MCF 10A (cell line): Measurements from ENCODE around the gene SEPTIN12. TPM values are rescaled to one million over a fixed set of nuclear protein-coding genes. Genes with fewer than 3 reads are reported as not detected.
A peak's percentile ranks its signal among the peaks of the same experiment; 100 is the strongest.

Experiments
- BruUV-seq: library from RNA; stranded (reverse); fragments of 400-500 nt; replicated peaks from 2 replicates; lab custom pipeline; 2021; lab: Mats Ljungman, UMichigan
- CTCF ChIA-PET: fragments of 300-600 bp; sonication (Branson Sonifier 250); formaldehyde crosslinking; extraction: SDS; loops from one replicate; lab custom pipeline; 2021; ENCODE audit warnings: antibody characterized with exemption, inconsistent platforms; lab: Yijun Ruan, JAX
- POLR2A ChIA-PET: fragments of 300-600, 350-650 bp; sonication (Branson Sonifier 250); formaldehyde crosslinking; extraction: SDS; loops from one replicate; lab custom pipeline; 2020; ENCODE audit warnings: antibody characterized with exemption, inconsistent platforms; lab: Yijun Ruan, JAX
- DNase-seq: peaks from one replicate; pipeline ENCODE4 v3.0.0-alpha.2; 2018; ENCODE audit not compliant: unreplicated experiment
- H3K27ac Mint-ChIP-seq: one replicate; pipeline ENCODE4 v1.8.0; 2022; ENCODE audit warnings: mild to moderate bottlenecking, low read depth, mixed read lengths; ENCODE audit not compliant: unreplicated experiment
- H3K27me3 Mint-ChIP-seq: one replicate; pipeline ENCODE4 v1.8.0; 2022; ENCODE audit warnings: mixed read lengths; ENCODE audit not compliant: insufficient read depth, unreplicated experiment
- H3K36me3 Mint-ChIP-seq: one replicate; pipeline ENCODE4 v1.8.0; 2022; ENCODE audit warnings: mild to moderate bottlenecking, moderate library complexity, mixed read lengths; ENCODE audit not compliant: insufficient read depth, unreplicated experiment
- H3K4me1 Mint-ChIP-seq: one replicate; pipeline ENCODE4 v1.8.0; 2022; ENCODE audit warnings: mixed read lengths; ENCODE audit not compliant: insufficient read depth, unreplicated experiment
- H3K4me3 Mint-ChIP-seq: one replicate; pipeline ENCODE4 v1.8.0; 2022; ENCODE audit warnings: mild to moderate bottlenecking, moderate library complexity, mixed read lengths; ENCODE audit not compliant: unreplicated experiment
- H3K9me3 Mint-ChIP-seq: one replicate; pipeline ENCODE4 v1.8.0; 2022; ENCODE audit warnings: mixed read lengths; ENCODE audit not compliant: unreplicated experiment
- intact Hi-C: fragments of 100-400 bp; cut with micrococcal nuclease; formaldehyde crosslinking; loops from 2 replicates; pipeline ENCODE4 v1.14.1; 2022
- total RNA-seq: library from RNA; stranded (reverse); gene quantifications from 2 replicates; pipeline ENCODE4 v1.2.3, GENCODE V29; 2022
- TF ChIP-seq, protein P1 (sequence below): fragments of 200-600 bp; IDR thresholded peaks from one replicate; pipeline ENCODE4 v1.8.0; 2022; ENCODE audit warnings: antibody characterized with exemption, mild to moderate bottlenecking; ENCODE audit not compliant: unreplicated experiment

SEPTIN12 gene
- total RNA-seq, 1 experiment from 2014 or later = not detected

- DNase-seq = peak; percentile 77
- TF ChIP-seq, protein P1, sequence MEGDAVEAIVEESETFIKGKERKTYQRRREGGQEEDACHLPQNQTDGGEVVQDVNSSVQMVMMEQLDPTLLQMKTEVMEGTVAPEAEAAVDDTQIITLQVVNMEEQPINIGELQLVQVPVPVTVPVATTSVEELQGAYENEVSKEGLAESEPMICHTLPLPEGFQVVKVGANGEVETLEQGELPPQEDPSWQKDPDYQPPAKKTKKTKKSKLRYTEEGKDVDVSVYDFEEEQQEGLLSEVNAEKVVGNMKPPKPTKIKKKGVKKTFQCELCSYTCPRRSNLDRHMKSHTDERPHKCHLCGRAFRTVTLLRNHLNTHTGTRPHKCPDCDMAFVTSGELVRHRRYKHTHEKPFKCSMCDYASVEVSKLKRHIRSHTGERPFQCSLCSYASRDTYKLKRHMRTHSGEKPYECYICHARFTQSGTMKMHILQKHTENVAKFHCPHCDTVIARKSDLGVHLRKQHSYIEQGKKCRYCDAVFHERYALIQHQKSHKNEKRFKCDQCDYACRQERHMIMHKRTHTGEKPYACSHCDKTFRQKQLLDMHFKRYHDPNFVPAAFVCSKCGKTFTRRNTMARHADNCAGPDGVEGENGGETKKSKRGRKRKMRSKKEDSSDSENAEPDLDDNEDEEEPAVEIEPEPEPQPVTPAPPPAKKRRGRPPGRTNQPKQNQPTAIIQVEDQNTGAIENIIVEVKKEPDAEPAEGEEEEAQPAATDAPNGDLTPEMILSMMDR = no peak
- peak within 1 kb of the TSS; percentile 76 for H3K4me3 Mint-ChIP-seq
- H3K36me3 Mint-ChIP-seq = peaks cover 20% of the 10 kb centered on the region
- intact Hi-C loops = loop anchor here (2.0 kb wide), 2 partner anchors 35 to 155 kb away; partner anchors contain the start of gene ZNF500
- CTCF ChIA-PET = interaction anchor here (0.9 kb wide), 1 partner anchor 22 kb away, joined by 3 read pairs; no protein-coding TSS in a partner anchor
- H3K27ac Mint-ChIP-seq = peak within 1 kb of the TSS; percentile 27
- no TSS peak for BruUV-seq
- no peaks in the 10 kb centered on the region for H3K9me3 Mint-ChIP-seq
- POLR2A ChIA-PET = interaction anchor here (0.6 to 3.1 kb wide), 14 partner anchors 15 to 154 kb away, joined by 3 to 40 read pairs (median 5); partner anchors contain the start of genes ANKS3, DNAAF8, GLYR1 and NUDT16L1
- H3K27me3 Mint-ChIP-seq = no peaks in the 10 kb centered on the region
- peaks cover 6% of the 10 kb centered on the region for H3K4me1 Mint-ChIP-seq
Measured at GRCh38 chr16:4801962-4802658, 14.0 kb upstream of the SEPTIN12 start, which contains the start of gene ROGDI. ROGDI (minus strand) TSS chr16:4802633; CDS start chr16:4802571, 62 bp downstream.

DNA sequence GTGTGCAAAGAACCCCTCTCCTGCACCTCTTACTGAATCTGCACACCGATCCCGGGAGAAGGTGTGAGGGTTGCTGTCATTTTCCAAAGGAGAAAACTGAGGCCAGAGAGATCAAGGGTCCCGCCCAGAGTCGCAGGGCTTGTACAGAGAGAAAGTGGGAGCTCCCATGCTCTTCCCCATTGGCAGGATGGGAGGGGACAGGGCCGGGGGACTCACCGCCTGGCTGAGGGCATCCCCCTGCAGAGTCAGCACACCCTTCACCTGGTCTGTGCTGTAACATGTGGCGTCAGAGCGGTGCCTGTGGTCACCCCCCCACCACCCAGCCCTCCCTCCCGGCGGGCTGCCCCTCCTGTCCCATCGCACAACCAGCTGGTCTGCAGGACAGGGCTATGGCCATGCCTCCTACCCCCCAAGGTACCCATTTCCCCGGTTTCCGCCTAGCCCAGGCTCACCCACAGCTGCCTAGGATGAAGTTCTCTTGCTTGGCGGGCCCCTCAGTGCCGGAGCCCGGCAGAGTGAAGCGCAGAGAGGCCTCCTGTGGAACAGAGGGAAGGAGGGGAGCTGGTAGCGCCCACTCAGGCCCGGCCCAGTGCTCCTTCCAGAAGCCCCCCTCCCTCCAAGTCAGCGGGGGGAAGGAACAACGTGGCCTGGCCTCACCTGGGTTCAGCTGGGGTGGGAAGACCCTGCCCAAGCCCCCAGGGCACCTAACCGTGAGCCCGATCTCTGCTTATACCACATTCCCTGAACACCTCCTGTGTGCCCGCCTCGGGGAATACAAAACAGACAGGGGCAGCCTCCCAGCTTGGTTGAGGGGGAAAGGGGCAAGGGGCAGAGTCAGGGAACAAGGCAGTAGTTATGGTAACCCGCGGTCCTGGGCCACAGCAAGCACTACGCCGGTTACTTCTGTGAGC lies 13.2 kb upstream of the SEPTIN12 start:
- TF ChIP-seq, protein P1 = no peak
- no peak for DNase-seq
- Mint-ChIP-seq H3K27me3 (no peaks in the 10 kb centered on the region), H3K4me3 (peak overlapping the region; percentile 76), H3K9me3 (no peaks in the 10 kb centered on the region), H3K4me1 (peaks cover 6% of the 10 kb centered on the region), H3K27ac (no peak overlapping the region), H3K36me3 (peaks cover 14% of the 10 kb centered on the region)
- intact Hi-C loops = no loop called here
- ChIA-PET CTCF (interaction anchor here (0.9 kb wide), 1 partner anchor 23 kb away, joined by 3 read pairs; no protein-coding TSS in a partner anchor), POLR2A (interaction anchor here (1.3 to 3.1 kb wide), 5 partner anchors 20 to 67 kb away, joined by 4 to 40 read pairs (median 13); partner anchors contain the start of genes ANKS3, DNAAF8, GLYR1 and UBN1)
- BruUV-seq = no TSS peak

- no peaks in the 10 kb centered on the region for H3K9me3 Mint-ChIP-seq
- H3K4me3 Mint-ChIP-seq = peak overlapping the region; percentile 51
- peaks cover 6% of the 10 kb centered on the region for H3K4me1 Mint-ChIP-seq
- H3K27ac Mint-ChIP-seq = no peak overlapping the region
- H3K36me3 Mint-ChIP-seq = peaks cover 6% of the 10 kb centered on the region
- intact Hi-C loops = no loop called here
- CTCF ChIA-PET = interaction anchor here (1.3 kb wide), 1 partner anchor 155 kb away, joined by 5 read pairs; no protein-coding TSS in a partner anchor
- DNase-seq = no peak
- no peaks in the 10 kb centered on the region for H3K27me3 Mint-ChIP-seq
- TF ChIP-seq, protein P1 = no peak
- BruUV-seq = no TSS peak
- POLR2A ChIA-PET = interaction anchor here (2.0 to 3.1 kb wide), 2 partner anchors 33 to 67 kb away, joined by 8 to 40 read pairs; partner anchors contain the start of genes ANKS3, DNAAF8 and ZNF500
Measured at GRCh38 chr16:4800290-4801041, 12.3 kb upstream of the SEPTIN12 start.
